K562 (cell line): Measurements from ENCODE around the gene TMEM217. TPM values are rescaled to one million over a fixed set of nuclear protein-coding genes. Genes with fewer than 3 reads are reported as not detected.

Experiments used
- AFF4 ChIP-seq: sonication (generic); formaldehyde crosslinking; IDR thresholded peaks from 2 replicates; pipeline ENCODE4 v1.8.0; 2023; ENCODE audit warnings: mild to moderate bottlenecking, missing genetic modification reagents
- ATF3 ChIP-seq, 2 experiments: fragments of 450-650 bp in 1 of 2; sonication (generic) in 1 of 2; formaldehyde crosslinking in 1 of 2; IDR thresholded peaks in 1 of 2; conservative IDR thresholded peaks in 1 of 2; 2 replicates each; pipeline versions ENCODE4 v1.6.1 to v1.8.1; 2016 to 2023; ENCODE audit warnings: mild to moderate bottlenecking in 2 of 2, moderate library complexity in 2 of 2, inconsistent platforms in 1 of 2, missing genetic modification reagents in 1 of 2
- ATF6 ChIP-seq: sonication (generic); formaldehyde crosslinking; IDR thresholded peaks from 2 replicates; pipeline ENCODE4 v1.4.0; 2020; ENCODE audit warnings: mild to moderate bottlenecking, missing genetic modification reagents
- CHD1 ChIP-seq: fragments of 200-600 bp; sonication (generic); IDR thresholded peaks from one replicate; pipeline ENCODE4 v1.6.1; 2012; ENCODE audit warnings: mild to moderate bottlenecking, moderate library complexity, low read length, inconsistent platforms
- CREB1 ChIP-seq, 2 experiments: sonication (generic) in 1 of 2; formaldehyde crosslinking in 1 of 2; IDR thresholded peaks; 2 replicates each; pipeline versions ENCODE4 v1.6.1 to v1.8.0; 2012 to 2022; ENCODE audit warnings: inconsistent platforms in 1 of 2, mild to moderate bottlenecking in 1 of 2, missing genetic modification reagents in 1 of 2, moderate library complexity in 1 of 2
- CTBP1 ChIP-seq: fragments of 450-650 bp; IDR thresholded peaks from 2 replicates; pipeline ENCODE4 v1.6.1; 2016; ENCODE audit warnings: borderline replicate concordance
- DLX4 ChIP-seq: fragments of 250-450 bp; sonication (Bioruptor Pico); IDR thresholded peaks from 2 replicates; pipeline ENCODE4 v1.6.1; 2021; ENCODE audit warnings: mild to moderate bottlenecking
- FIP1L1 ChIP-seq: fragments of 200-400 bp; formaldehyde crosslinking; IDR thresholded peaks from 2 replicates; pipeline ENCODE4 v1.6.1; 2018; ENCODE audit warnings: mild to moderate bottlenecking, low read depth, low read length; ENCODE audit not compliant: poor library complexity, severe bottlenecking
- HOMEZ ChIP-seq: fragments of 250-450 bp; sonication (Bioruptor Pico); IDR thresholded peaks from 2 replicates; pipeline ENCODE4 v1.4.0; 2020; ENCODE audit warnings: mild to moderate bottlenecking, moderate library complexity
- MEF2A ChIP-seq: IDR thresholded peaks from 2 replicates; pipeline ENCODE4 v1.6.1; 2011; ENCODE audit warnings: low read depth, mild to moderate bottlenecking, low read length, moderate library complexity; ENCODE audit not compliant: control insufficient read depth
- NFATC3 ChIP-seq: fragments of 450-650 bp; IDR thresholded peaks from 2 replicates; pipeline ENCODE4 v1.6.1; 2017; ENCODE audit warnings: mild to moderate bottlenecking
- PHF20 ChIP-seq: fragments of 450-650 bp; IDR thresholded peaks from 2 replicates; pipeline ENCODE4 v1.6.1; 2018; ENCODE audit not compliant: partially characterized antibody
- POLR2A ChIP-seq: fragments of 450-650 bp; conservative IDR thresholded peaks from 2 replicates; pipeline ENCODE4 v1.6.1; 2016
- SETDB1 ChIP-seq: IDR thresholded peaks from one replicate; pipeline ENCODE4 v1.6.1; 2012; ENCODE audit warnings: low read length, control low read depth, inconsistent platforms
- SNRNP70 ChIP-seq: fragments of 200-400 bp; formaldehyde crosslinking; optimal IDR thresholded peaks from 2 replicates; pipeline ENCODE3; 2017; ENCODE audit warnings: low read depth, low read length
- TRIM24 ChIP-seq, 2 experiments: fragments of 450-650 bp; IDR thresholded peaks; 2 replicates each; pipeline ENCODE4 v1.6.1; 2016
- ZNF3 ChIP-seq: fragments of 250-450 bp; sonication (Bioruptor Pico); IDR thresholded peaks from 2 replicates; pipeline ENCODE4 v1.5.0; 2021; ENCODE audit warnings: mild to moderate bottlenecking, moderate library complexity
- ZNF324 ChIP-seq: fragments of 250-450 bp; sonication (Bioruptor Pico); IDR thresholded peaks from 2 replicates; pipeline ENCODE4 v1.4.0; 2020; ENCODE audit warnings: mild to moderate bottlenecking
- polyA plus RNA-seq, 8 experiments: library from polyadenylated mRNA; depleted of rRNA in 4 of 8; stranded (reverse) in 5 of 8; unstranded in 3 of 8; fragments of >200 nt; fragmentation: Nextera tagmentation in 2 of 8; fragmentation: Illumina TruSeq in 1 of 8; extraction: Ambion mirVana in 2 of 8; extraction: Trizol in 1 of 8; gene quantifications; 2 replicates each; pipeline versions ENCODE4 v1.2.1 to v1.2.3, GENCODE V29; 2011 to 2014; ENCODE audit warnings: inconsistent platforms in 1 of 8, missing spikeins in 1 of 8
- total RNA-seq, 7 experiments: library from RNA; depleted of rRNA in 6 of 7; stranded (reverse); fragments of >200 nt in 6 of 7; fragmentation: Illumina TruSeq in 2 of 7; extraction: Trizol in 2 of 7; gene quantifications; 2 replicates each; pipeline versions ENCODE4 v1.2.1 to v1.2.3, GENCODE V29; 2011 to 2021; ENCODE audit warnings: low replicate concordance in 1 of 7

Gene TMEM217
- total and polyA plus RNA-seq, 9 of the 15 experiments (the other 6 are each of a cell fraction or from before 2014, with no cell fraction given), result 1.3 to 8.0 (median 1.9) TPM

GRCh38 chr6:37175332-37176267 lies 82.3 kb downstream of the TMEM217 start (continued):
- TF ChIP-seq AFF4 (CRISPR knock-in tag) (no peak; the same call in none of the 2 replicates), PHF20 (no peak), ATF6 (CRISPR knock-in tag) (peak; percentile 24; the same call in 1 of the 2 replicates), ATF3 (IDR thresholded peaks at IDR 0.05) (no peak), ATF3 (CRISPR knock-in tag; conservative IDR thresholded peaks at IDR 0.05) (no peak), POLR2A (peak; percentile 95), CREB1 (IDR thresholded peaks at IDR 0.05) (no peak), CREB1 (CRISPR knock-in tag; IDR thresholded peaks at IDR 0.05) (no peak), CTBP1 (peak; percentile 84; the same call in 1 of the 2 replicates), FIP1L1 (no peak), SETDB1 (no peak), NFATC3 (no peak), DLX4 (CRISPR knock-in tag) (0 out of 2 replicates have a peak, but pooled peaks have one; percentile 73), ZNF324 (CRISPR knock-in tag) (peak; percentile 81), HOMEZ (CRISPR knock-in tag) (no peak), TRIM24 (IDR thresholded peaks at IDR 0.05) (no peak; a peak in 1 of 4 replicates), SNRNP70 (peak; percentile 84), ZNF3 (CRISPR knock-in tag) (peak; percentile 83), MEF2A (no peak), CHD1 (peak; percentile 55)
